Measurements from ENCODE around the gene RFX8.
"Not testable (repeated sequence)": the region's sequence is repeated elsewhere in the genome, so short reads cannot be mapped to it uniquely, and the experiment has no call there.

Gene RFX8

GRCh38 chr2:101461381-101461780 is 13.5 kb downstream of the RFX8 start:
- no peak overlapping the region for H3K27ac ChIP-seq
- DNase-seq, result no peak
- TF ChIP-seq, protein P1, sequence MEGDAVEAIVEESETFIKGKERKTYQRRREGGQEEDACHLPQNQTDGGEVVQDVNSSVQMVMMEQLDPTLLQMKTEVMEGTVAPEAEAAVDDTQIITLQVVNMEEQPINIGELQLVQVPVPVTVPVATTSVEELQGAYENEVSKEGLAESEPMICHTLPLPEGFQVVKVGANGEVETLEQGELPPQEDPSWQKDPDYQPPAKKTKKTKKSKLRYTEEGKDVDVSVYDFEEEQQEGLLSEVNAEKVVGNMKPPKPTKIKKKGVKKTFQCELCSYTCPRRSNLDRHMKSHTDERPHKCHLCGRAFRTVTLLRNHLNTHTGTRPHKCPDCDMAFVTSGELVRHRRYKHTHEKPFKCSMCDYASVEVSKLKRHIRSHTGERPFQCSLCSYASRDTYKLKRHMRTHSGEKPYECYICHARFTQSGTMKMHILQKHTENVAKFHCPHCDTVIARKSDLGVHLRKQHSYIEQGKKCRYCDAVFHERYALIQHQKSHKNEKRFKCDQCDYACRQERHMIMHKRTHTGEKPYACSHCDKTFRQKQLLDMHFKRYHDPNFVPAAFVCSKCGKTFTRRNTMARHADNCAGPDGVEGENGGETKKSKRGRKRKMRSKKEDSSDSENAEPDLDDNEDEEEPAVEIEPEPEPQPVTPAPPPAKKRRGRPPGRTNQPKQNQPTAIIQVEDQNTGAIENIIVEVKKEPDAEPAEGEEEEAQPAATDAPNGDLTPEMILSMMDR (IDR thresholded peaks at IDR 0.05), result no peak
- intact Hi-C loops (cut with DNase I; ENCODE audit: low total_unique reads), result no loop called here
- H3K4me3 ChIP-seq, result no peak overlapping the region
- H3K4me1 ChIP-seq, result peaks cover 0 to 13% (median under 1%) of the 10 kb centered on the region in 4 donors
- no peaks in the 10 kb centered on the region for H3K36me3 ChIP-seq
- H3K27me3 ChIP-seq, result peaks cover 0 to 2% of the 10 kb centered on the region in 2 donors
- H3K9me3 ChIP-seq, result no peaks in the 10 kb centered on the region

GRCh38 chr2:101454408-101454807 is 20.5 kb downstream of the RFX8 start:
- intact Hi-C loops (cut with DNase I; ENCODE audit: low total_unique reads), result not testable (repeated sequence)

DNA sequence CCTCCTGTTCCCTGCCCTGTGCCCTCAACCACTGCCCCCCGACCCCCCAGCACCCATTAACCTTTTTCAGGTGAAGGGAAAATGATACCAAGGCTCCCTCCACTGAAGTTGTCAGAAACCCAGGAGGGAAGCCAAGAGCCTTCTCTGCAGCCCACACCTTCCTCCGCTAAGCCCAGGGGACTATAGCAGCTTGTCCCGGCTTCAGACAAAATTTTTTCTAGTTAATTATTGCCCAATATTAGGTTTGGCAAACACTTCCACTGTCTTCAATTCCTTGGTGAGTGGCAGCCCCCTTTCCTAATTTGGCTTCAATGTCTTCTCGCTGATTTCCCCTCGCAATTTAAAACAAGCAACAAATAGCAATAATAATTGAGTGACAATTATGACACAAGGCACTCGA is 23.9 kb downstream of the RFX8 start:
- intact Hi-C loops (cut with DNase I; ENCODE audit: low total_unique reads), result no loop called here
- Histone ChIP-seq H3K27ac (no peak overlapping the region), H3K9me3 (no peaks in the 10 kb centered on the region), H3K4me1 (no peaks in the 10 kb centered on the region), H3K4me3 (no peak overlapping the region), H3K27me3 (no peaks in the 10 kb centered on the region), H3K36me3 (no peaks in the 10 kb centered on the region)
- DNase-seq, result no peak
- TF ChIP-seq, protein P1 (IDR thresholded peaks at IDR 0.05), result no peak

More at GRCh38 chr2:101454408-101454807, 20.5 kb downstream of the RFX8 start:
- H3K4me3 ChIP-seq, H3K27ac ChIP-seq, H3K4me1 ChIP-seq, DNase-seq, H3K36me3 ChIP-seq, H3K27me3 ChIP-seq, H3K9me3 ChIP-seq: not testable (repeated sequence)

DNA sequence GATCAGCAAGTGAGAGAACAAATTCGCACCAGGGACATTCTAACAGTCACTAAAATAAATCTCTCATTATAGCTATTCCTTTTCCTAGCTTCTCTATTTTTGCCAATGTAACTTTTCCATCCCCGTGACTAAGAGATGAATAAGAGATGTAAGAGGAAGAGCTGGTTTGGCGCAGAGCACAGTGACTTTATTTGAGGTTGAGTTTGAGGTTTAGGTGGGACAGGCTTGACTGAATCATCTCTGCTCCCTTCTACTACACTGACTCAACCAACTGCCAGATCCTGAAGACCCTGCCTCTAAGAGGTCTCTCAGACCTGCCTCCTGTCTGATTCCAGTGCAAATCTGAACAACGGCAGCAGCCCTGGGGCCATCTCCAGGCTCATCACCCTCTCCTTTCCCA is 28.0 kb downstream of the RFX8 start:
- DNase-seq, result no peak
- H3K27me3 ChIP-seq, result no peaks in the 10 kb centered on the region
- TF ChIP-seq, protein P1 (IDR thresholded peaks at IDR 0.05), result no peak
- H3K36me3 ChIP-seq, result no peaks in the 10 kb centered on the region
- H3K9me3 ChIP-seq, result no peaks in the 10 kb centered on the region
- no peak overlapping the region for H3K27ac ChIP-seq
- intact Hi-C loops (cut with DNase I; ENCODE audit: low total_unique reads), result no loop called here
- no peak overlapping the region for H3K4me3 ChIP-seq
- H3K4me1 ChIP-seq, result no peaks in the 10 kb centered on the region

DNA sequence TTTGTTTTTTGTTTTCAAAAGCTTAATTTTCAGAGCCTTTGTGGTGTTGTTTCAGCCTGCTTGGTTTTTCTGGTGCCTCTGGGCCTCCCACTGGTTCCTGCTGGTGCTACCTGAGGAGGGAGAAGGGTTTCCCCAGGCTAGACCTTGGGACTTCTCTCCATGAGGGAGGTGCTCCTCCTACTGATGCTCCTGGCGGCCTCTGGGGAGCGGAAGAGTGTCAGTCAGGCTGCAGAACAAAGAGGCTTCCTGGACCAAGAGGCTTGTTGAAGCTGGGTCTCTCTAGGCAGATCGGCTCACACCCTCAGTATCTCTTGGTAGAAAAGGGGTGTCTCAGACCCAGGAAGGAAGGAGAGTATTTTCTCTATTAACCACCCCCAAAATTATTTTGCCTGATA is 32.2 kb downstream of the RFX8 start:
- Histone ChIP-seq H3K36me3 (no peaks in the 10 kb centered on the region), H3K27ac (no peak overlapping the region), H3K9me3 (no peaks in the 10 kb centered on the region), H3K4me3 (no peak overlapping the region), H3K27me3 (no peaks in the 10 kb centered on the region), H3K4me1 (peaks cover 0 to 5% (median 0%) of the 10 kb centered on the region in 4 donors)
- TF ChIP-seq, protein P1 (IDR thresholded peaks at IDR 0.05), result no peak
- intact Hi-C loops (cut with DNase I; ENCODE audit: low total_unique reads), result no loop called here
- no peak for DNase-seq

GRCh38 chr2:101442042-101442666 is 32.8 kb downstream of the RFX8 start:
- TF ChIP-seq, protein P1 (IDR thresholded peaks at IDR 0.05), result no peak
- Histone ChIP-seq H3K27ac (no peak overlapping the region), H3K9me3 (no peaks in the 10 kb centered on the region), H3K27me3 (no peaks in the 10 kb centered on the region), H3K4me3 (no peak overlapping the region), H3K36me3 (no peaks in the 10 kb centered on the region), H3K4me1 (peaks cover 0 to 5% (median 0%) of the 10 kb centered on the region in 4 donors)
- intact Hi-C loops (cut with DNase I; ENCODE audit: low total_unique reads), result no loop called here
- DNase-seq, result no peak

All from tibial artery (tissue), 4 donors.